Spinal cord (tissue), 10 donors: ENCODE results near the gene GLP2R. TPM values are rescaled to one million over a fixed set of nuclear protein-coding genes. Genes with fewer than 3 reads are reported as not detected.

Experiments used
- DNase-seq, 6 donors: peaks; one replicate each; pipeline versions ENCODE4 v3.0.0 to v3.0.0-alpha.2; 2013 to 2015; ENCODE audit warnings: low spot score in 6 of 6, low read depth in 4 of 6
- H3K27ac ChIP-seq: one replicate; pipeline ENCODE4 v1.5.1; 2013; ENCODE audit warnings: low read depth, low read length, control low read depth
- H3K27me3 ChIP-seq: one replicate; pipeline ENCODE4 v1.6.1; 2013; ENCODE audit warnings: low read length; ENCODE audit not compliant: control insufficient read depth, insufficient read depth
- H3K36me3 ChIP-seq: one replicate; pipeline ENCODE4 v1.6.1; 2013; ENCODE audit warnings: low read length; ENCODE audit not compliant: control insufficient read depth, insufficient read depth
- H3K4me1 ChIP-seq: one replicate; pipeline ENCODE4 v1.6.1; 2013; ENCODE audit warnings: low read length; ENCODE audit not compliant: control insufficient read depth, insufficient read depth
- H3K4me3 ChIP-seq: one replicate; pipeline ENCODE4 v1.5.1; 2013; ENCODE audit warnings: low read depth, low read length, control low read depth
- H3K9me3 ChIP-seq: one replicate; pipeline ENCODE4 v1.6.1; 2013; ENCODE audit warnings: low read length; ENCODE audit not compliant: control insufficient read depth, insufficient read depth
- WGBS: methylation state at CpG from one replicate; pipeline ENCODE4 v1.1.5; 2013; ENCODE audit warnings: missing lambda C conversion rate; ENCODE audit not compliant: insufficient coverage; 5-methylcytosine and 5-hydroxymethylcytosine counted together
- polyA plus RNA-seq, 2 donors: library from polyadenylated mRNA; unstranded; fragments of 120-200 nt; gene quantifications; one replicate each; pipeline ENCODE4 v1.2.1, GENCODE V29; 2013; ENCODE audit not compliant: insufficient read length in 2 of 2
- total RNA-seq, 2 donors: library from RNA; depleted of rRNA in 1 of 2; stranded (reverse); fragments of 120-200 nt in 1 of 2; fragments of >200 nt in 1 of 2; gene quantifications; one replicate each; pipeline versions ENCODE4 v1.2.3 to v1.2.4, GENCODE V29; 2013 to 2014
- donor health status: healthy.

The GLP2R gene
- total and polyA plus RNA-seq, 4 donors, result 0.11 to 1.8 (median 0.94) TPM

- no peak for DNase-seq
- Histone ChIP-seq H3K4me1 (peaks cover 11% of the 10 kb centered on the region), H3K27me3 (no peaks in the 10 kb centered on the region), H3K4me3 (no peak overlapping the region), H3K27ac (no peak overlapping the region), H3K36me3 (no peaks in the 10 kb centered on the region), H3K9me3 (no peaks in the 10 kb centered on the region)
- 90% methylated on average over 14 of the region's 14 CpGs for WGBS
Measured at GRCh38 chr17:9843152-9844010, 17.7 kb downstream of the GLP2R start.

DNA sequence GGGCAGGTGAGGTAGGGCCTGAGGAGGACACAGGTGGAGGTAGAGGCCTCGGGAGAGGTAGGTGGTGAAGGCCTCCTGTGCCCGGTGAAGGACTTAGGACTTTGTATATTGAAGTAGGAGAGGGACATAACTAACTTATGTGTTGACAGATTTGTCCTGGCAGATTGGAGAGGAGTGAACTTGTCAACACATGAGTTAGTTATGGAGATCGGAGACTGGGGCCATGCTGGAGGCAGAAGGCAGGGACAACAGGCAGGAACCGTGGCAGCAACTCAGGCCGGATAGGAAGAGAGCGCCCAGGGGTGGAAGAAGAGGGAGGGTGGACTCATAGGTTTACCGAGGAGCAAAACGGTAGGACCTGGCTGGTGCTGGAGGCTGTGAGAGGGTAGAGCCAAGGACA lies 18.4 kb downstream of the GLP2R start:
- Histone ChIP-seq H3K4me3 (no peak overlapping the region), H3K27me3 (no peaks in the 10 kb centered on the region), H3K4me1 (peaks cover 11% of the 10 kb centered on the region), H3K9me3 (no peaks in the 10 kb centered on the region), H3K27ac (no peak overlapping the region), H3K36me3 (no peaks in the 10 kb centered on the region)
- DNase-seq, result no peak
- 81% methylated on average over 8 of the region's 8 CpGs for WGBS

DNA sequence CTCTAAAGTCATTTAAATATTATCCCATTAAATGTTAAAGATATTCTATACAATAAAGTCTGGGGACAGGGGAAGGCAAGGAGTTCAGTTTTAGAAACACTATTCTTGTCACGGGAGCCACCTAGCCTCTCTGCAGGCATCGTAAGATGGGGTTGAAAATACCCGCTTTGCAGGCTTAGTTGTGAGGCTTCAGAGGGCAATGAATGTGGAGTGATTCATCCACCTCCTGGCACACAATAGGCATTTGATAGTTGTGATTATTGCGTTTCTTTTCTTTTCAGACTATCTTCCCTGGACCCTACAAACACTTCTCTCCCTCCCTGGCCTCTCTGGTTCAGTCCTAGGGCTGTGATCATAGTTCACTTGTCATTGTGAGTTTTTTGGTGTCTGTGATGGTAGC lies 19.6 kb downstream of the GLP2R start:
- 75% methylated on average over 2 of the region's 4 CpGs for WGBS

DNA sequence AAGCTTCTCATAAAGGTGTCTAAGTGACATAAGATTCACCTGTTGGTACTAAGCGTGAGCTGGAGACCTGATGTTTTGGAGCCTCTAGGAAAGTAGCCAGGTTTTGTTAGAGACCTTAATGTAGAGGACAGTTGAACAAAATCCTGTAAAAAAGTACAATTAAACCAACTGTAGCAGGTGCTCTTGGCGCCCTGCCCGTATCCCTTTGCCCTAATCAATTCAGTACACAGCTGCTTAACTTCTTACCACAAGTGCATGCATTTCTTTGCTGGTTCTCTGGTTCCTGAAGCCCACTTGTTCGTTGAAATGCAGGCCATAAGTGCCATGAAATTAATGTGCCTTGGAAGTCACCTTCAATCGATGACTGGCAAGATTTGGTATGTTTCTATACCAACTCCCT lies 24.4 kb downstream of the GLP2R start:
- Histone ChIP-seq H3K27me3 (no peaks in the 10 kb centered on the region), H3K27ac (no peak overlapping the region), H3K4me3 (no peak overlapping the region), H3K36me3 (no peaks in the 10 kb centered on the region), H3K4me1 (no peaks in the 10 kb centered on the region), H3K9me3 (no peaks in the 10 kb centered on the region)
- DNase-seq, result no peak
- 83% methylated on average over 4 of the region's 5 CpGs for WGBS

More for the DNA sequence above, 19.6 kb downstream of the GLP2R start:
- Histone ChIP-seq H3K4me3 (no peak overlapping the region), H3K9me3 (no peaks in the 10 kb centered on the region), H3K36me3 (no peaks in the 10 kb centered on the region), H3K27ac (no peak overlapping the region), H3K4me1 (peaks cover 11% of the 10 kb centered on the region), H3K27me3 (no peaks in the 10 kb centered on the region)
- DNase-seq, result no peak

DNA sequence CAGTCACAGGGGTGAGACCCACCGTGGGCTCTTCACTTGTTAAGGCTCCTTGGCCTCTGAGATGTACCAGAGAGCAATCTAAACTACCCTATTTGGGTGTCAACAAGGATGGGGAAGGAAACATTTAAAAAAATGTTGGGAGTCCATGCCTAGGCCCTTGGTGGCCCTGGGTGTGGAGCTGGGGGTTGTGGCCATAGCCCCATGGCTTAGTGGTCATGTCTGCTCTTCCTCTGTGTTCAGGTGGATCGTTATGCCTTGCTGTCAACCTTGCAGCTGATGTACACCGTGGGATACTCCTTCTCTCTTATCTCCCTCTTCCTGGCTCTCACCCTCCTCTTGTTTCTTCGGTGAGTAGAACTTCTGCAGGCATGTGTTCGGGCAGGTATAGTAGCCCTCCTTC lies 28.5 kb downstream of the GLP2R start:
- no peaks in the 10 kb centered on the region for H3K4me1 ChIP-seq
- DNase-seq, result no peak
- no peaks in the 10 kb centered on the region for H3K27me3 ChIP-seq
- 100% methylated on average over 2 of the region's 5 CpGs for WGBS
- H3K27ac ChIP-seq, result no peak overlapping the region
- no peaks in the 10 kb centered on the region for H3K9me3 ChIP-seq
- no peaks in the 10 kb centered on the region for H3K36me3 ChIP-seq
- H3K4me3 ChIP-seq, result no peak overlapping the region

- no peak overlapping the region for H3K27ac ChIP-seq
Measured at GRCh38 chr17:9855036-9855435, 29.3 kb downstream of the GLP2R start.

DNA sequence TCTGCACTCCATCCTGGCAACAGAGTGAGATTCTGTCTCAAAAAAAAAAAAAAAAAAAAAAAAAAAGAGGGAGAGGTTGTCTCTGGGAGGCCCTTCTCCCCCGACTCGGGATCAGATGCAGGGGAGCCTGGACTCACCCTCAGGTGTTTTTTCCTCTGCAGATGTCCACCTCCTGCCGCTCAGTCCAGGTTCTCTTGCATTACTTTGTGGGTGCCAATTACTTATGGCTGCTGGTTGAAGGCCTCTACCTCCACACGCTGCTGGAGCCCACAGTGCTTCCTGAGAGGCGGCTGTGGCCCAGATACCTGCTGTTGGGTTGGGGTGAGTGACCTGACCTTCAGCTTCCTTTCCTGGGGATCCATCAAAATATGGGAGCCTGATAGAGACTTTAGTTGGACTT lies 34.1 kb downstream of the GLP2R start:
- Histone ChIP-seq H3K9me3 (no peaks in the 10 kb centered on the region), H3K27ac (no peak overlapping the region), H3K4me3 (no peak overlapping the region), H3K36me3 (no peaks in the 10 kb centered on the region), H3K27me3 (no peaks in the 10 kb centered on the region), H3K4me1 (no peaks in the 10 kb centered on the region)
- DNase-seq, result no peak
- 100% methylated on average over 2 of the region's 5 CpGs for WGBS

More at GRCh38 chr17:9855036-9855435, 29.3 kb downstream of the GLP2R start:
- DNase-seq, result no peak
- Histone ChIP-seq H3K27me3 (no peaks in the 10 kb centered on the region), H3K4me3 (no peak overlapping the region), H3K4me1 (no peaks in the 10 kb centered on the region), H3K36me3 (no peaks in the 10 kb centered on the region), H3K9me3 (no peaks in the 10 kb centered on the region)
- WGBS, result 83% methylated on average over 2 of the region's 4 CpGs

DNA sequence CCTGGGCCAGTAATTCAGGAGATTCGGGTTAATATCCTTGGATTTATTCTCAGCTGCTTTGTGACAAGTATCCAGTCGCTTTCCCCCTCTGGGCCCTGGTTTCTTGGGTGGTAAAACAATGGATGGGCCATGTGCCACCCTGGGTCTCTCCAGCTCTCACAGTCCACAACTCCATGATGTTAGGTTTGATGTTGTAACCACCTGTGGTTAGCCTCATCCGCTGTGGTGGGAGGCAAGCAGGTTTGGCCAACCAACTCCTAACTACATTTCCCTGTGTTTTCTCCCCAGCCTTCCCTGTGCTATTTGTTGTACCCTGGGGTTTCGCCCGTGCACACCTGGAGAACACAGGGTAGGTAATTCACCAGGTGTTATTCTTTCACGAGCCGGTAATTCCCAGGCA lies 35.1 kb downstream of the GLP2R start:
- no peaks in the 10 kb centered on the region for H3K27me3 ChIP-seq
- 100% methylated on average over 1 of the region's 7 CpGs for WGBS
- H3K4me3 ChIP-seq, result no peak overlapping the region
- no peaks in the 10 kb centered on the region for H3K4me1 ChIP-seq
- no peak overlapping the region for H3K27ac ChIP-seq
- H3K36me3 ChIP-seq, result no peaks in the 10 kb centered on the region
- no peak for DNase-seq
- H3K9me3 ChIP-seq, result peaks cover 3% of the 10 kb centered on the region

GRCh38 chr17:9862220-9862619 lies 36.5 kb downstream of the GLP2R start:
- no peaks in the 10 kb centered on the region for H3K4me1 ChIP-seq
- H3K4me3 ChIP-seq, result no peak overlapping the region
- H3K36me3 ChIP-seq, result no peaks in the 10 kb centered on the region
- no CpG with 5 or more reads among the region's 1 CpG for WGBS
- H3K9me3 ChIP-seq, result peaks cover 3% of the 10 kb centered on the region
- DNase-seq, result no peak
- H3K27ac ChIP-seq, result no peak overlapping the region
- no peaks in the 10 kb centered on the region for H3K27me3 ChIP-seq

- Histone ChIP-seq H3K36me3 (no peaks in the 10 kb centered on the region), H3K9me3 (peaks cover 3% of the 10 kb centered on the region), H3K27ac (no peak overlapping the region), H3K4me3 (no peak overlapping the region), H3K4me1 (no peaks in the 10 kb centered on the region), H3K27me3 (no peaks in the 10 kb centered on the region)
- DNase-seq, result no peak
- 96% methylated on average over 3 of the region's 4 CpGs for WGBS
Measured at GRCh38 chr17:9862949-9863348, 37.2 kb downstream of the GLP2R start.
